ENCODE results near the gene COL24A1. TPM values are rescaled to one million over a fixed set of nuclear protein-coding genes. Genes with fewer than 3 reads are reported as not detected.

The COL24A1 gene
- total and polyA plus RNA-seq, 2 of the 13 experiments (the other 11 are each of a cell fraction or from before 2014, with no cell fraction given): 0.04 to 0.13 TPM

DNA sequence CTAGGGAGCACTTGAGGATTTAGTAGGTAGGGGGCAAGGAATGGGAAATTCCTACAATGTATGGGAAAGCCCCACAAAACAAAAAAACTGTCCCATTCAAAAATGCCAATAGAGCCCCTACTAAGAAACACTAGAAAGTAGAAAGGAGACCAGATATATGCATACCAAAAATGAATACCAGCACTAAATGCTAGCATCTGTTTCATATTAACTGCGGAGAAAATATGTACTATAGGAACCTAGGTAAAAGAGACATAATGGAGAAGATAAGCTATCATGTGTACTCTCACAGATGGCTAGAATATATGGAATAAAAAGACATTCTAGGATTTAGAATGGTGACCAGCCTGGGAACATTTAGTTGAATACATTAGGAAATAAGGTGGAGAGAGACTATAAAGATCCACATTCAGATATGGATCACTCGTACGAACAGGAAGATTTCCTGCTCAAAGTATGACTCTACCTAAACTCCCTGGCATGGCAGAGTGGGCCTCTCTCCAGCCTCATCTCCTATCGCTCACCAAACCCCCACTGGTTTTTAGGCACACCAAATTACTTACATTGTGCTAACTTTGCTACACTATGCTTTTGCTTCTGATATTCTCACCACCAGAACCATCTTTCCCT, 466.7 kb downstream of the COL24A1 start (continued):
- TF ChIP-seq, protein P1, sequence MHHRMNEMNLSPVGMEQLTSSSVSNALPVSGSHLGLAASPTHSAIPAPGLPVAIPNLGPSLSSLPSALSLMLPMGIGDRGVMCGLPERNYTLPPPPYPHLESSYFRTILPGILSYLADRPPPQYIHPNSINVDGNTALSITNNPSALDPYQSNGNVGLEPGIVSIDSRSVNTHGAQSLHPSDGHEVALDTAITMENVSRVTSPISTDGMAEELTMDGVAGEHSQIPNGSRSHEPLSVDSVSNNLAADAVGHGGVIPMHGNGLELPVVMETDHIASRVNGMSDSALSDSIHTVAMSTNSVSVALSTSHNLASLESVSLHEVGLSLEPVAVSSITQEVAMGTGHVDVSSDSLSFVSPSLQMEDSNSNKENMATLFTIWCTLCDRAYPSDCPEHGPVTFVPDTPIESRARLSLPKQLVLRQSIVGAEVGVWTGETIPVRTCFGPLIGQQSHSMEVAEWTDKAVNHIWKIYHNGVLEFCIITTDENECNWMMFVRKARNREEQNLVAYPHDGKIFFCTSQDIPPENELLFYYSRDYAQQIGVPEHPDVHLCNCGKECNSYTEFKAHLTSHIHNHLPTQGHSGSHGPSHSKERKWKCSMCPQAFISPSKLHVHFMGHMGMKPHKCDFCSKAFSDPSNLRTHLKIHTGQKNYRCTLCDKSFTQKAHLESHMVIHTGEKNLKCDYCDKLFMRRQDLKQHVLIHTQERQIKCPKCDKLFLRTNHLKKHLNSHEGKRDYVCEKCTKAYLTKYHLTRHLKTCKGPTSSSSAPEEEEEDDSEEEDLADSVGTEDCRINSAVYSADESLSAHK (CRISPR knock-in tag; IDR thresholded peaks at IDR 0.05; ENCODE audit: borderline replicate concordance): no peak

DNA sequence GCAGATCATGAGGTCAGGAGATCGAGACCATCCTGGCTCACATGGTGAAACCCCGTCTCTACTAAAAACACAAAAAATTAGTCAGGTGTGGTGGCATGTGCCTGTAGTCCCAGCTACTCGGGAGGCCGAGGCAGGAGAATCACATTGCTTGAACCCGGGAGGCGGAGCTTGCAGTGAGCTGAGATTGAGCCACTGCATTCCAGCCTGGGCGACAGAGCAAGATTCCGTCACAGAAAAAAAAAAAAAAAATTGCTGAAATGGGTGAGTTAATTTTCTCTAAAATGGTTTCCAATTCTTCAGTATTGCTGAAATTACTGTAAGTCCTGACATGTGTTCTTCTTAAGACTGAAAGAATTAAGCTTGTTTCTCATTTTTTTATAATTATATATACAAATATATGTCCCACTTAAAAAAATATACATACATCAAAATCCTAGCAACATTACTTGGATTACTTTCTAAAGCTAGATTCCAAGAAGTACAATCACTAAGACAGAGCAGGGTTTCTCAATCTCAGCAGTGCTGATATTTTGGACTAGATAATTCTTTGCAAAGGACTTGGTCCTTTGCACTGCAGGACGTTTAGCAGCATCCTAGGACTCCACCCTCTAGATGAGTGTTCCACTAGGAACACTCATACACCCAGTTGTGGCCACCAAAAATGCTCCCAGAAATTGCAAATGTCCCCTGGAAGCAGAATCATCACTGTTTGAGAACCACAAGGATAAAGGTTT, 473.1 kb downstream of the COL24A1 start:
- intact Hi-C loops (cut with micrococcal nuclease; ENCODE audit: unreplicated experiment) (no loop called here), in situ Hi-C loops (cut with HindIII; ENCODE audit: extremely low pct_ligation_motif_present, low pct_unique_long_range_greater_than_20kb) (loop anchor here (10.0 kb wide), 1 partner anchor 99 kb away; the partner anchor contains the start of gene CCN1)
- Histone ChIP-seq H3K27ac (ENCODE audit: extremely low read length, insufficient read depth, low read length) (peak overlapping the region; percentile 98), H2AFZ (ENCODE audit: low read length) (no peak overlapping the region), H3K36me3 (replicated peaks in 1 of 2; ENCODE audit: control insufficient read depth in 1 of 2, insufficient read depth in 2 of 2, low read length in 2 of 2) (peaks cover 0 to 4% of the 10 kb centered on the region in 2 experiments; a peak in 3 of 5 replicates), H3K79me2 (ENCODE audit: insufficient read depth, low read length) (peaks cover 8% of the 10 kb centered on the region), H3K4me3 (replicated peaks in 1 of 3; ENCODE audit: insufficient read depth in 1 of 3, low read depth in 2 of 3, low read length in 3 of 3) (no peak overlapping the region), H3K4me2 (ENCODE audit: low read depth, low read length) (no peak overlapping the region), H3K9ac (ENCODE audit: insufficient read depth, low read depth, low read length) (no peak overlapping the region), H3K9me3 (ENCODE audit: low read length) (no peaks in the 10 kb centered on the region), H4K20me1 (ENCODE audit: insufficient read depth, low read length) (no peaks in the 10 kb centered on the region), H3K4me1 (ENCODE audit: insufficient read depth, low read length) (peaks cover 33% of the 10 kb centered on the region), H3K27me3 (ENCODE audit: control insufficient read depth in 1 of 2, insufficient read depth in 2 of 2, low read length in 2 of 2) (no peaks in the 10 kb centered on the region)
- DNase-seq (ENCODE audit: low spot score): no peak
- TF ChIP-seq ATF7-NPFF (CRISPR knock-in tag; IDR thresholded peaks at IDR 0.05; ENCODE audit: low read depth) (no peak), ZNF256 (CRISPR knock-in tag; conservative IDR thresholded peaks at IDR 0.05) (no peak), ZNF772 (CRISPR knock-in tag; IDR thresholded peaks at IDR 0.05) (no peak), ZNF607 (CRISPR knock-in tag; IDR thresholded peaks at IDR 0.05; ENCODE audit: borderline replicate concordance) (no peak)
- TF ChIP-seq, protein P2, sequence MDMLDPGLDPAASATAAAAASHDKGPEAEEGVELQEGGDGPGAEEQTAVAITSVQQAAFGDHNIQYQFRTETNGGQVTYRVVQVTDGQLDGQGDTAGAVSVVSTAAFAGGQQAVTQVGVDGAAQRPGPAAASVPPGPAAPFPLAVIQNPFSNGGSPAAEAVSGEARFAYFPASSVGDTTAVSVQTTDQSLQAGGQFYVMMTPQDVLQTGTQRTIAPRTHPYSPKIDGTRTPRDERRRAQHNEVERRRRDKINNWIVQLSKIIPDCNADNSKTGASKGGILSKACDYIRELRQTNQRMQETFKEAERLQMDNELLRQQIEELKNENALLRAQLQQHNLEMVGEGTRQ (IDR thresholded peaks at IDR 0.05; ENCODE audit: low read depth, low read length): no peak
- TF ChIP-seq, protein P2 (CRISPR knock-in tag; IDR thresholded peaks at IDR 0.05; ENCODE audit: borderline replicate concordance): no peak
- TF ChIP-seq, protein P3, sequence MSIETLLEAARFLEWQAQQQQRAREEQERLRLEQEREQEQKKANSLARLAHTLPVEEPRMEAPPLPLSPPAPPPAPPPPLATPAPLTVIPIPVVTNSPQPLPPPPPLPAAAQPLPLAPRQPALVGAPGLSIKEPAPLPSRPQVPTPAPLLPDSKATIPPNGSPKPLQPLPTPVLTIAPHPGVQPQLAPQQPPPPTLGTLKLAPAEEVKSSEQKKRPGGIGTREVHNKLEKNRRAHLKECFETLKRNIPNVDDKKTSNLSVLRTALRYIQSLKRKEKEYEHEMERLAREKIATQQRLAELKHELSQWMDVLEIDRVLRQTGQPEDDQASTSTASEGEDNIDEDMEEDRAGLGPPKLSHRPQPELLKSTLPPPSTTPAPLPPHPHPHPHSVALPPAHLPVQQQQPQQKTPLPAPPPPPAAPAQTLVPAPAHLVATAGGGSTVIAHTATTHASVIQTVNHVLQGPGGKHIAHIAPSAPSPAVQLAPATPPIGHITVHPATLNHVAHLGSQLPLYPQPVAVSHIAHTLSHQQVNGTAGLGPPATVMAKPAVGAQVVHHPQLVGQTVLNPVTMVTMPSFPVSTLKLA (IDR thresholded peaks at IDR 0.05): no peak
- CTCF ChIA-PET (ENCODE audit: low intra/inter-chr PET ratio, low total read pairs): no interaction called here
- no TSS peak for BruUV-seq (replicated peaks)
- FAIRE-seq: no peak
- 95% methylated on average over 9 of the region's 9 CpGs for WGBS (ENCODE audit: low lambda C conversion rate)
- ATAC-seq: no peak
- POLR2A ChIA-PET: interaction anchor here (0.7 to 1.1 kb wide), 2 partner anchors 25 to 71 kb away, joined by 3 to 4 read pairs; partner anchors contain the start of gene ZNHIT6
